HG03521 (cell line): ENCODE data around the gene WDR44.
A peak's percentile ranks its signal among the peaks of the same experiment; 100 is the strongest.
"Not testable (repeated sequence)": the region's sequence is repeated elsewhere in the genome, so short reads cannot be mapped to it uniquely, and the experiment has no call there.

ENCODE experiments used
- ATAC-seq: cut with Tn5 transposase; IDR thresholded peaks from one replicate; pipeline ENCODE4 v1.9.1; 2021; ENCODE audit warnings: mild to moderate bottlenecking, moderate library complexity; ENCODE audit not compliant: unreplicated experiment

The WDR44 gene

GRCh38 chrX:118360429-118361125 lies 14.7 kb downstream of the WDR44 start:
- no peak for ATAC-seq

GRCh38 chrX:118364261-118364660 lies 18.4 kb downstream of the WDR44 start:
- ATAC-seq, result no peak

DNA sequence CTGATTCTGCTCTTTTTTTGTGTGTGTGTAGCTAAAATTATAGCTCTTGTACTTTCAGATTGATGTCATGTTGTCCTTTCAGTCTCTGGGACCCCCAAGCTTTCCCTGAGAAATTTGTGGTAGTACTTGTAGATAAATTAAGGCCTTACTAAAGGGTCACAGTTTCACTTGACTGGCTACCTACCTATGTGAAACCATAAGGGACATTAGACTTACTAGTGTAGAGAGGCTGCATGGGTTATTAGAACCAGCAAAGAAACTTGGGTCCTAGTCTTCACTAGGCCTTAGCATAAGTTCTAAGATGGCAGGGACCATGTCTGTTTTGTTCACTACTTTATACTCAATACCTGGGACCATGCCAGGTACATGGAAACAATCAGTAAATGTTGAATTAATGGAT lies 21.4 kb downstream of the WDR44 start:
- ATAC-seq, result no peak

DNA sequence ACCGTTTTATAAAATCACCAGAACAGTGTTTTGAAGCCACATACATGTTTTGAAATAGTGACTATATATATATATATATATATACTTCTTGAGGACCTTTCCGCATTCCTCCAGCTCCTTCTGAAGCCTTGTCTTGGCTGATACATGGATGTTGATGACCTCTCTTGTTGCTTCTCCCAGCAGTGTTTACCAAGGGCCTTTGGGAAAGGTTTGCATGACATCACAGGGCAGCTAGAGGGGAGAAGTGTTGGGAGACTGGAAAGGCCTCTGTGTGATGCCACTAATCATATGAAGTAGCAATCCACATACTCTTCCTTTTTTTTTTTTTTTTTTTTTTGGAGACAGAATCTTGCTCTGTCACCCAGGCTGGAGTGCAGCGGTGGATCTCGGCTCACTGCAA lies 22.5 kb downstream of the WDR44 start:
- ATAC-seq, result no peak

- no peak for ATAC-seq
Measured at GRCh38 chrX:118370921-118371624, 25.2 kb downstream of the WDR44 start.

GRCh38 chrX:118373538-118373937 lies 27.6 kb downstream of the WDR44 start:
- ATAC-seq, result no peak

DNA sequence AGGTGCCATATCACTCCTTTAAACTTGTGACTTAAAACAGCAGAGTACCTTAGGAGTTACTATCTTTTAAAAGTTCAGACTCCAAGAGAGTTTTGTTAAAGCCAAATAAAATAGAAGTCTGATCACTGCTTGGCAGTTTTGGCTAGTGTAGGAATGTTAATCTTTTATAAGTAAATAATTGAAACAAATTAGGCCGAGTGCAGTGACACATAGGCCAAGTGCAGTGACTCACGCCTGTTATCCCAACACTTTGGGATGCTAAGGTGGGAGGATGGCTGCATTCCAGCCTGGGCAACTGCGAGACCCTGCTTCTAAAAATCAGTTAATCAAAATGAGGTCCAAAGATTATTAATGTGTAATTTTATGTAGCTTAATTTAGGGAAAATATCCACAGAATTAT lies 37.2 kb downstream of the WDR44 start:
- no peak for ATAC-seq

GRCh38 chrX:118392716-118393115 lies 46.8 kb downstream of the WDR44 start:
- ATAC-seq, result no peak

DNA sequence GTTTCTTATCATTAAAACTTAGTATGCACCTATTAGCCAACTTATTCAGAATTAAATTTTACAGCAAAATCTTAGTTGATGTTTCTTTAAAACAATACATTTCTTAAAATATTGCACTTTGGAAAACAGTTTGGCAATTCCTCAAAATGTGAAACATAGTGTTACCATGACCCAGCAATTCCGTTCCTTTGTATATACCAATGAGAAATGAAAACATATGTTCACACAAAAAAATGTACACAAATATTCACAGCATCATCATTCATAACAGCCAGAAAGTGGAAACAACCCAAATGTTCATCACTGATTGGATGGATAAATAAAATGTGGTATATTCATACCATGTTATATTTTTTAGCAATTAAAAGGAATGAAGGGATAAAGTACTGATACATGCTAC lies 50.2 kb downstream of the WDR44 start:
- no peak for ATAC-seq

- ATAC-seq, result no peak
Measured at GRCh38 chrX:118418811-118419251, 72.9 kb downstream of the WDR44 start.

DNA sequence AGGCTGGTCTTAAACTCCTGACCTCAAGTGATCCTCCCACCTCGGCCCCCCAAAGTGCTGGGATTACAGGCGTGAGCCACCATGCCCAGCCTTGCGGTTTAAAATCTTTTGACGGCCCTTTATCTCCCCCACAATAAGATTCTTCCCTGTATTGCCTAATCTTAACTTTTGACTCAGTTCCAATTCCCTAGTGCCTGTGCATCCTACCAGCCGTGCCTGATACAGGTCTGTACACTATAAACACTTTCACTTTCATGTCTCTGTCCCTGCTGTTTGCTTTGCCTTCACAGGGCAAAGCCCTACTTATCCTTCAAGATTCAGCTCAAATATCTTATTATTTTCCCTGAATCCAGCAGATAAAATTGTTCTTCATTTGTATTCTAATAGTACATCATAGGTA lies 74.6 kb downstream of the WDR44 start:
- no peak for ATAC-seq

- peak; percentile 95 for ATAC-seq
Measured at GRCh38 chrX:118423558-118423957, 77.7 kb downstream of the WDR44 start.

DNA sequence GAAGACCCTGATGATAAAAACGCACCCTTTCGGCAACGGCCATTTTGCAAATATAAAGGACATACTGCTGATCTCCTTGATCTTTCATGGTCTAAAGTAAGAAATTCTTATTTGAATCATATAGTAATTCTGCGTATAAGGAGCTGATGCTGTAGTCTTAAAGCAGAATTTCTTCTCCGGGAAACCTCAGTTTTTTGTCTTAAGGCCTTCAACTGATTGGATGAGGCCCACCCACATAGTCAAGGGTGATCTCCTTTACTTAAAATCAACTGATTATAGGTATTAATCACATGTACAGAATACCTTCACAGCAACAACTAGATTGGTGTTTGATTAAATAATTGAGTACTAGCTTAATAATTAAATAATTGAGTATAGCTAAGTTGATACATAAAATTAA lies 86.9 kb downstream of the WDR44 start:
- ATAC-seq, result no peak

DNA sequence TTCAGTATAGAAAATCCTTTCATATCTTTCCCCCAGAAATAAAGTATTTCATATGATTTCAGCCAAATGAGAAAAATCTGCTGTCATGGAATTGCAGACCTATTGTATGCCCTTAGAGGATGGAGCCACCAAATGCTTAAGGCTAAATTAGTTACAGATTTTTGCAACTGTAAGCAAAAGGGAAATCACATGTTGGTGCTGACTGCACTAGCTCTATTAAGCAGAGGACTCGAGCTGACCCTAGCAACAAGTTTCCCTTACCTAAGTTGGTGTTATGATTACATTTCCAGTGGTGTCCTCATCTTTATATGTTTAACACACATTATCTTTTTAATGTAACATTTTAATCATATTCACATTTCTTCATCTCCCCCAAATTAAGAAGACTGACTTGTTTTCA lies 91.4 kb downstream of the WDR44 start:
- ATAC-seq, result no peak

DNA sequence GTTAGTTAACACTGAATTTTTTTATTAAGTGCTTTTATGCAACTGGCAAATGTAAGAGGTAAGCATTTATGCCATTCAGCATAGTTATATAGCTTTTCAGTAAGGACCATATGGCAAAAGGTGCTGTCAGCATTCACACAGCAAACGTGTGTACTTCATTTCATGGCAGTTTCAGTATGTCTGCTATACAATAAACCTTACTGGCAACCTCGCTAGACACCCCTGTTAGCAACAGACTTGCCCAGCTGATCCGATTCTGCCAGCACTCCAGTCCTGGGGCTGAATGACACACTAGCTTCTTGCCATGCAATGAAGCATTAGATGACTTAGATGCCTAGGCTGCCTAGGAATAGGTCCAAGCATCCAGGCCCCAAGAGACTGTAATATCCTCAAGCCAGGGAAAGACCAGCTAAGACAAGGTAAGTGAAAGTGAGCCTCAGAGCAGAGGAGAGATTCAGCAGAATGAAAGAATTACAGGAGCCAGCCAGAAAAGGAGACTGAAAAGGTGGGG lies 102.4 kb downstream of the WDR44 start:
- no peak for ATAC-seq

DNA sequence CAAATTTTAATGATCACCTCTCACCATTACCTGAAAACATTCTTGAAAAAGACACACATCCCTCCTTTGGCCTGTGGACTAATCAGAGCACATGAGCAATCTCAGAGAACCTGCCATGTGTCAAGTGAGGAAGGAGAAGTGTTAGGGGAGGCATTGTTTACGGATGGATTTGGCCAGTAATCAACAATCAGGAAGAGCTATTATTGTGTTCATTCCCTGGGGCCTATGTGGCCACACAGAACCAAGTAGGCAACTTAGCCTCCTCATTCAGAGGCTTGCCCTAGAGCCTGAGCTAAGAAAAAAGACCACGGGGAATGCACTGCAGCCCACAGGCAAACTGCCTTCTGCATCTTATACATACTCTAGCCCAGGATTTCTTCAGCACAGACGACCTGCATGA lies 109.1 kb downstream of the WDR44 start:
- no peak for ATAC-seq

DNA sequence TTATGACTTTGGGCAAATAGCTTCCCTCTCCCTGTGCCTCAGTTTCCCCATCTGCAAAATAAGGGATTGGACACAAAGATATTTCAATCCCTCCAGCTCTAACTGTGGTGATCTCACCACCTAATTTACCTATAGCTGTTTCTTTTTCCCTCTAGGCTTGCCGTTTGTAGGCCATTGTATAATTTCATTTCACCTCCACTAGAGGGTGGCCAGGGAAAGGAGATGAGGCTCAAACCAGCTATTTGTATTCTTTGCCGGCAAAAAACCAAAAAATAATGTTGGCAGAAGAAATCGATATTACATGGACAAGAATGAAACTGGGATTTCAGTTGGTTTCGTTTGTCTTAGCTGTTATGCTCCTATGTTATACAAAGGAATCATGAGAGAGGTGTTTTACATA lies 113.6 kb downstream of the WDR44 start:
- no peak for ATAC-seq

- ATAC-seq, result no peak
Measured at GRCh38 chrX:118464501-118464900, 118.6 kb downstream of the WDR44 start.

DNA sequence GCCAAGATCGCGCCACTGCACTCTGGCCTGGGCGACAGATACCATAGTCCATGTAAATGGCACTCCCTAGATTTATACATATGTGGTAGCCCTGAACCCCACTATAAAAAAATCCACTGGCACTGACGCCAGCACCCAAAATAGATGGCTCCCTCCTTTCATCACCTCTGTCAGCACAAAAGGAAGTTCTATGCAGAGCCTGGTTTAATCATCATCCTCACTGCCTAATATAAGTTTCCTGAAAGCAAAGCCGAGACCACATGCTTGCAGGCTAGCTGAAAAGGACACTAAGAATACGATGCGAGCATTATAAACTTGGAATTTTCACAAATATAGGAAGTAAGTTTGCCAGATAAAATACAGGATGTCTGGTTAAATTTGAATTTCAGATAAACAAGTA lies 122.2 kb downstream of the WDR44 start:
- no peak for ATAC-seq

- not testable (repeated sequence) for ATAC-seq
Measured at GRCh38 chrX:118470721-118471347, 124.9 kb downstream of the WDR44 start.

DNA sequence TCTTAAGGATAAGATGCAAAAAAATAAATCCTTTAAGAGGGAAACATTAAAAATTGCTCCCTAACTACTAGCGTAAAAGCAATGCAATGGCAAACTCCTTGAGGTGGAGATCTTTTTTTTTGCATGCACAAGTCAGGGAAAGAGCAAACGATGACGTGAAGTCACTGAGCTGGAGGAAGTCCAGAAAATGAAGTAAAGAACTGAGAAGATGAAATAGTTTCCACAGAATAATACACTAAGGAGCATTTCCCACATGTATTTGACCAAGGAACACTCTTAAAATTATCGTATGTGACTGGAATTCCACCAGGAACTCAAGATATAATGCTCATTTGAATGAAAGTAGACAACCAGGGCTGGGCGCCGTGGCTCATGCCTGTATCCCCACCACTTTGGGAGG lies 128.7 kb downstream of the WDR44 start:
- ATAC-seq, result no peak

DNA sequence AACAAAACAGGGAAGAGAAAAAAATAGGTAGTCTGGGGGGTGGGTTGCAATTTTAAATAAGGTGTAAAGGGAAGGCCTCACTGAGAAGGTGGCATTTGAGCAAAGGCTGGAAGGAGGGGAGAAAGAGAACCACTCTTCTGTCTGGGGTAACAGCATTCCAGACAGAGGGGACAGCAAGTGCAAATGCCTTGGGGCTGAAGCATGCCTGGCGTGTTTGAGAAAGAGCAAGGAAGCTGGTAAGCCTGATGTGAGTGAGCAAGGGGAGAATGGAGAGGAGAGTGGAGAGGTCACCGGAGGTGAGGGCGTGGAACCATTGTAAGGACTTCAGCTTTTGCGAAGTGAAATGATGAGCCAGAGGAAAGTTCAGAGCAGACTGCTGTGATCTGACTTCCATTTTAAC lies 130.0 kb downstream of the WDR44 start:
- no peak for ATAC-seq
